HG03135 (cell line): ENCODE results near the gene CCL27.

ENCODE experiments used
- ATAC-seq: cut with Tn5 transposase; IDR thresholded peaks from one replicate; pipeline ENCODE4 v1.9.1; 2021; ENCODE audit warnings: mild to moderate bottlenecking, moderate library complexity; ENCODE audit not compliant: unreplicated experiment

The CCL27 gene

DNA sequence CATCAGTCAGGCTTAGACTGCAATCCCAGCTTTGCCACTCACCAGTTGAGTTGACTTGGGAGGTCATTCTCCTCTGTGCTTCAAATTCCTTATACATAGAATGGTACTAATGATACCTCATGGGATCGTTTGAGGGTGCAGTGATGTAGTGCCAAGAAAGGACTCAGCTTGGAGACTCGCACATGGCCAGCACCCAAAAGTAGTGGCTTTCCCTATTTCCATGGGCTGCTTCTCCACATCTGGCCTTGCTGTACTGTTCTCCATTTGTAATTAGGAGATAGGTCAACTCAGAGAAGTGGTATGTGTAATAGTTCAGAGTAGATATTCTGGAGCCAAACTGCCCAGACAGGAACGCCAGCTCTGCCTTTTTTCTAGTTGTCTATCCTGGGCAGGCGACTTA is 23.1 kb upstream of the CCL27 start:
- no peak for ATAC-seq

DNA sequence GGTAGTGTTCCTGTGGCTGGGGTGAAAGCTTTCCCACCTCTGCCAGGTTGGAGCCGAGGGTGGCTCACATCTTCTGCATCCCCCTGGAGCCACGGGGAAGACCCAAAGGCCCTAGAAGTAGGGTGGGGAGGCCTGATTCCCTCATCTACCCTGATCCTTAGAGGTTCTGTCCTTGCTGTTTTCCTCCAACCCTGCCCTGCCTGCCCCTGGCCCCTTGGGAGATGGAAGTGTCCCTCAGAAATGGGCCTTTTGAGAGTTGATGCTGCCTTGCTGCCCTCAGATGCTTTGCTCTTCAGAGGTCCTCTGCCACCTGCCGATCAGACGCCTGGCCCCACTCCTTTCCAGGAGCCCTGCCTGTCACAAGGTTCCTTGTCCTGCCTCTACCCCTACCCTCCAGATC is 22.4 kb upstream of the CCL27 start:
- ATAC-seq = no peak

DNA sequence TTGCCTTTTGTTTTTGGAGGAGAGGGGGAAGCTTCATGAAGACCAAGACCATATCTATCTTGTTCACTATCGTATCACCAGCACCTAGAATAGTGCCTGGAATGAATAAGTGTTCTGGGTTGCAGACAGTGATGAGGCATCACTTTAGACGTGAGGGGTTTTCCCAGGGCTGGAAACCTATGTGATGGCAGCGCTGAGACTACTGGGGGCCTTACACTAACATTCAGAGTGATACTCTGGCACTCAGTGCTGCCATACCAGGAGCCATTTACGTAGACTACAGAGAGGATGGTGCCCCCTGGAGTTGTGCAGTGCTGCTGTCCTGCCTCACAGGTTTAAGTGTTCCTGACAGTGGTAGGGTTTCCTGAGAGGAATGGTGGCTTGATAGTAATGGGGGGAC is 21.7 kb upstream of the CCL27 start:
- ATAC-seq = no peak

DNA sequence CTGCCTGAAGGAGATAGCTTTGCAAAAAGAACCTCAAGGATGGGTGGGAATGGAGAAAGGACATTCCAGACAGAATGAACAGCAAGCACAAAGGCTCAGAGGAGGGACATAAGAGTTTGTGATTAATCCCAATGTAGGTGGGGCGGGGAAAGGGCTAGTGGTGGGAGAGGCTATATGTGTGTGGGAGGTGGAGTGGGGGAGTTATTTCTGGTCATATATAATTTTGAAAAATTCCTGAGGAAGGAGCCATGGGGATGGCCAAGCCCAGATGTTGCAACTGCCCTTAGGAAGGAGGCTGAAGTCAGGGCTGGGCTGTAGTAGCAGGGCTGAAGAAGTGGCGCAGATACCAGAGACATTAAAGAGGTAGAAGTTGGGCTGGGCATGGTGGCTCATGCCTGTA is 13.4 kb upstream of the CCL27 start:
- ATAC-seq = no peak

DNA sequence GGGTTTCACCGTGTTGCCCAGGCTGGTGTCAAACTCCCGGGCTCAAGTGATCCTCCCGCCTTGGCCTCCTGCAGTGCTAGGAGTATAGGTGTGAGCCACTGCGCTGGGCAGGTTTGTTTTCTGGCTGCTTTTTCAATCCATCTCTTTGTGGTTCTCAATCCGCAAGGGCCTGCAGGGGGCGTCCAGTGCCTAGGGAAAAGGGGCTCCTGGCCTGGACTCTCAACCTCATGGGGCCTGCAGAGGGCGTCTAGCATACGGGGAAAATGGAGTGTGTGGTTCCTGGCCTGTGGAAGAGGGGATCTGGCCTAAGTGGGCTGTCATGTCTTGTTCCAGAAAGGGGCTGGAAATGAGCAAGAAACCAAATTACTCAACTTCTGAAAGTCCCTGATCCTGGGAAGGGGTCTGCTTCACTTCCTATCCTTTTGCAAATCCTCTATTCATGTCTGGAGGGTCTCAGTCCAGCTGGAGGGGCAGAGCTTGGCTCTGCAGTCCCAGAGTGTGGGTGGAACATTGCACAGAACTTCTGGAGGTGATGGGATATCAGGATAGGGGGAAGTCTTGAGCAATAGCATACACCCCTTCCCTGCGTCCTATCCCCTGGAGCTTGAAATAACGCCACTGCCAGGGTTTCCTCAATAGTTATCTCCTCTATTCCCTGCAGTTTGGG is 12.7 kb upstream of the CCL27 start:
- no peak for ATAC-seq

DNA sequence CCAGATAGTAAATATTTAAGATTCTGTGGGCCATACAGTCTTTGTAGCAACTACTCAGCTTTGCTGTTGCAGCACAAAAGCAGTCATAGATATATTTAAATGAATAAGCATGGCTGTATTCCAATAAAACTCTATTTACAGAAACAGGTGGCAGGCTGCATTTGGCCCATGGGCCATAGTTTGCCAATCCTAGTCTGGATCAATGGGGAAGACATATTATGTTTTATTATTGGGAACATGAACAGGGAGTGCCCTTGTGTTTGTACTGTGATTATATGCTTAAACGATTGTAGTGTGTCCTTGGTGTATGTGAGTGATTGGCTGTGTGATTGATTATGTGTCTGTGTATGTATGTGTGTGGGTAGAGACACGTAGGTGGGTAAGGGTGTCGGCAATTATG is 12.0 kb upstream of the CCL27 start:
- no peak for ATAC-seq

DNA sequence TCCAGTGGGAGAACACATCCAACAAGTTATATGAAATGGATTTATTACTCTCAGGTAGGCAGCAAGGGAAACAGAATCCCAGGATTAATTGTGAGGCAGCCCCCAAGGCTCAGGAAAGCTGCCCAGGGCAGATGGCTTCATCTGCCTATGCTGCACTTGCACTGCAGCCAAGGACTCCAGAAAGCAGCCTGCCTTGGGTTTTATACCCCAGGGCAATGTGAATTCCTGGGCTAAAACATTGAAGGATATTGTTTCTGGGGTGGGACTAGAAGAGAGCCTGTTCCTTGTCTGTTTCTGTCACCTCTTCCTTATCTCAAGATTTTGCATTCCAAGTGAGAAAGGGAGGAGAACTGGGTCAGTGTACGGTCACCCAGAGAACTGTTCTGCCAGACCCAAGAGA is 8.8 kb upstream of the CCL27 start:
- no peak for ATAC-seq

DNA sequence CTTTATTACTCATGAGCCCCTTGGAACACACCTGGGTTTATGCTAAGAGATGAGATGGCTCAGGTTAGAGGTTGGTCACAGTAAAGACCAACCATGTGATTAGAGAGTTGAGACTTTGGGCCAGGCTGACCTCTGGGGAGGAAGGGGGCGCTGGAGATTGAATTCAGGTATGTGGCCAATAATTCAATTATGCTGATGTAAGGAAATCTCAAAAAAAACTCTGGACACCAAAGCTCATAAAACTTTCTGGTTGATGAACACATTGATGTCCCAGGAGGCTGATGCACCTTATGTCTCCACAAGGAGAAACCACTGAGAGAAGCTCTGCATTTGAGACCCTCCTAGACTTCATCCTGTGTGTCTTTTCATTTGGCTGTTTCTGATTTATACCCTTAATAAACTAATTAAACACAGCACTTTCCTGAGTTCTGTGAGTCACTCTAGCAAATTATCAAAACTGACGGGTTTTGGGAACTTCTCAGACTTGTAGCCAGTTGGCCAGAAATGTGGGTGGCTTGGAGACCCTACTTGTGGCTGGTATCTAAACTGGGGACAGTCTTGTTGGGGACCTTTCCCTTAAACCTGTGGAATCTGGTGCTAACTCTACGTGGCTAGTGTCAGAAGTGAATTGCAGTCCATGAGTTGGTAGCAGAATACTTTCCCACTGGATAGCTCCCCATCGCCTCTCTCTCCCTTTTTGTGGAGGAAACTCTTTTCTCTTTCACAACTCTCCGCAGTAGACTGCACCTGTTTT is 7.5 kb upstream of the CCL27 start:
- ATAC-seq = no peak

DNA sequence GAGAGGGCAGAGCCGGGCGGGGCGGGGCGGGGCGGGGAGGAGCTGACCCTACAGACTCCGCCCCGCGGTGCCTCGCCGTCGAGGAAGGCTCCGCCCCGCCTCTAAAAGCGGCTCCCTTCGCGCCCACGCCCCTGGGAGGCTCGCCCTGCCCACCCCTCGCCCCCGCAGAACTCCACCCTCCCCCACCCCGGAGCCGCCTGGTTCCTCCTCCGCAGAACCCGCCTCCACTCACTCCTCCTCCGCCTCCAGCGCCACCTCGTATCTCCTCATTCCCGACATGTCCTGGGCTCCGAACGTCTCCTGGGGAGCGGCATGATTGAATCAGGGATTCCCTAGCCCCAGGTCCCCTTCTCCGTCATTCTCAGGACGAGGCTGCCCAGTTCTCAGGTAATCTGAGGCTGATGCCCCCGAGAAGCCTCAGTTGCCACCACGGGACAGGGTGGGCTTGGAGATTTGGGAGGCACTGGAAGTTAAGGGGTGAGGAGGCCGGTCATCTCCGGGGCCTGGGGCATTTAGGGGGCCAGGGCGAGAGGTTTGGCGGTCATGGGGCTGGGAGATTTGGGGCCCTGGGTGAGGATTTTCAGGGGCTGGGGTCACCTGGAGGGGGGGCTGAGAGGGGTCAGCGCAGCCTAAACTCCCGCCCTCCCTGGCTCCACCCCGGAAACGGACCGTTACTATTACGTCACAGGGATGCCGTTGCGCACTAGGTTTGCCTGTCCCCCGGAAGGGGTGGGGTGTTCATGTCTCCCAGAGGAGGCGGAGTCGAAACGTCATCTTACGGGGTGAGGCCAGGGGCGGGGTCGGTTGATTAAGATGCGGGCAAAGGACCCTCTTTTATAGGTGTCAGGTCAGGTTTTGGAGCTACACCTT is 3.2 kb upstream of the CCL27 start:
- peak; percentile 50 for ATAC-seq

DNA sequence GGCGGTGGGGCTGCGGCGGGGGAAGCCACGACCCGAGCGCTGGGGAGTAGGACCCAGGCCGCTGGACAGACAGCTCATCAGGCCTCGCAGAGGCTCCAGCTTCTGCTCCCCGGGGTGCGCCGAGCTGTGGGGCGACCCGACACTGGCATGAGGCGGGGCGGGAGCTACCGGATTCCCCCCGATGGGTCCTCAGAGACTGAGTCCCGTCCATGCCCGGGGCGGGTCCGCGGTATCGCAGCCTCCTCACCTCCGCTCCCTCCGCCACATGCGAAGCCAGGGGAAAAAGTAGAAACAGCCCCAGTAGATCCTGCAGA is 2.6 kb upstream of the CCL27 start:
- ATAC-seq = peak; percentile 14

DNA sequence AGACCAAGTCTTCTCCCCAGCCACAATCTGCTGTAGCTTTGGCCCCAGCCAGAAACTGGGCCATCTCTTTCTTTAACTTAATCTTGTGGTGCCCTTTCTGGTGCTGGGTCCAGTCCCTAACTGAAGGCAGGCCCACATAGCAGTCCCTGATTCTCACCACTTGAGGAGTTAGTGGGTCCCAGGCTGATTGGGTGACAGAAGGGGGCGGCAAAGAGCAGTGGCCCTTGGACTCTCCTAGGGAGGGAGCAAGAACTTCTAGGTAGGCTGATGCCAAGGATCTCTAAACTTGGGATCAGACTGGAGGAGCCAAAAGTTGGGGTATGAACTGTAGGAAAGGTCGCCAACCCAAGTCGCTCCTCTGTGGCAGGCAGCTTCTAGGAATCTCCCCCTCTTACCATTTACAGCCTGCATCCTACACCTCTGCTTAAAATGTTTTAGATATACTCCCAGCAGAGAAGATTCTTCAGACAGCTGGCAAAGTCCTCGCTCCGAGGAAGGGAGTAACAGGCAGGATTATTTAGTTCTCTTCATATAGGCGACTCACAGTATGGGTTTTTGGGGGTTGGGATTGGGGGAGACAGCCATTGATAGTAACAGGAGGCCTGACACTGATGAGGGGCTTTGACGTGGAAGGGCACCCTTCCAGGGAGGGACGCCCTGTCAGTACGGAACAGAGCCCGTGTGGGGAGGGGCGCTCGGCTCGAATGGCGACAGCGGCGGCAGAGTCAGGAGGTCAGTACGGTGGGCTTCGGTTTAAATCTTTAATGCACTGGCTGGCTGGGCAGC is 2.0 kb upstream of the CCL27 start:
- ATAC-seq = peak; percentile 65

DNA sequence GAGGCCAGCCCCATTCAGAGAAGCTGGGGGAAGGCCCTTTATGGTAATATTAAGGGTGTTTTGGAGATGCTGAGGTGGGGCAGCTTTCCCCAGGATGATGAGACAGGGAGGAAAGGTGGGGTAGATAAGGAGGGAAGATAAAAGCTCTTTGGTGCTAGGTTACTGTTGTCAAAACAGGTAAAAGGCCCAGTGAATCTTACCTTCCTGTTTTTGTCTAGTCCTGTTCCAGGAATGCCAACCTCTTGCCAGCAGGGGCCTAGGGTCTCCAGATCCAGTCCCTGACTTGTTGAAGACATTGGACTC is 797 bp upstream of the CCL27 start:
- no peak for ATAC-seq

DNA sequence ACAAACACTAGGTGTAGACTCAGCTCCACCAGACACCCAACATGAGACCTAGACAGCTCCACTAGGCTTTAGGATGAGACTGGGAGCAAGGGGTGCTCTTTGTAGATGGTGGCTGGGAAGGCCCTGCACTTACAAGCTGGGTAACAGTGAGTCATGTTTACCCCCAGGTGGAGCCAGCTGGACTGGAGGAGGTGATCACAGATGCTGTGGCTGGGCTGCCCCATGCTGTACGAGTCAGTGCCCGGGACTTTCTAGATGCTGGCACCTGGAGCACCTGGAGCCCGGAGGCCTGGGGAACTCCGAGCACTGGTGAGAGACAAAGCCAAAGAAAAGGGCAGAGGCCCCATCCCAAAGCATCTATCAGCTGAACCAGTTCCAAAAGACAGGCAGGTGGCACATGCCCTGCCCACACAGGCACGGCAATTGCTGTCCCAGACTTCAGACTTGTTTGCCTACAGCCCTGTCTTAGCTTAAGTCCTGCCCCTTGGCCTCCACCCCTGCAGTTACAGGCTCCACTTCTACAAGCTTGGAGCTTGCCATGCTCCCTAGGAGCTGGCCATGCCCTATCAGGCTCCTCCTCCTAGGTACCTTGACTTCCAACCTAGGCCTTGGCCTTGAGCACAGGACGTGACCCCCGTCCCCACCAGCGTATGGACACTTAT is 2.7 kb downstream of the CCL27 start:
- ATAC-seq = no peak

DNA sequence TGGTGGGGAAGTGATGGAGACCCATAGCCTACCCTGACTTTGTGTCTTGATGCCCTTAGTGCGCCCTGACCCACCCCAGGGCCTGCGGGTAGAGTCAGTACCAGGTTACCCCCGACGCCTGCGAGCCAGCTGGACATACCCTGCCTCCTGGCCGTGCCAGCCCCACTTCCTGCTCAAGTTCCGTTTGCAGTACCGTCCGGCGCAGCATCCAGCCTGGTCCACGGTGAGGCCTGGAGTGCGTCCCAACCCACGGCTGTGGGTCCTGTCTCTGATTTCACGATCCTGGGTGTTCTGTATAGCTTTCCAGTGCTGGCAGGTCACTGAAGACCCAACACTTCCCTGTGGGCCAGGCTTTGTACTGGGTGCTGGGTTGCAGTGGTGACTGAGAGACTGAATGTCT is 4.0 kb downstream of the CCL27 start:
- ATAC-seq = no peak

DNA sequence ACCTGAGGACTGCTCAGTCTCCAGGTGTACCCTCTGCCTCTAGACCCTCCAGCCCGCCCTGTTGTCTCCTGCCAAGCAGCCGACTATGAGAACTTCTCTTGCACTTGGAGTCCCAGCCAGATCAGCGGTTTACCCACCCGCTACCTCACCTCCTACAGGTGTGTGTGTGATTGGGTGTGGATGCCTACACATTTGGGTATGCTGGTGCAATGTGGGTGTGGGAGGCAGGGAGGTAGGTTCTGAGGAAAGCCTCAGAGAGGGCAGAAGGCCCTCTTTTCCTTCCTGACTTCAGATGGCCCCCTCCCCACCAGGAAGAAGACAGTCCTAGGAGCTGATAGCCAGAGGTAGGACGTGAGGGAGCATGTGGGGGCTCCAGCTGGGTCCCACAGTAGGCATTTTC is 5.5 kb downstream of the CCL27 start:
- no peak for ATAC-seq

DNA sequence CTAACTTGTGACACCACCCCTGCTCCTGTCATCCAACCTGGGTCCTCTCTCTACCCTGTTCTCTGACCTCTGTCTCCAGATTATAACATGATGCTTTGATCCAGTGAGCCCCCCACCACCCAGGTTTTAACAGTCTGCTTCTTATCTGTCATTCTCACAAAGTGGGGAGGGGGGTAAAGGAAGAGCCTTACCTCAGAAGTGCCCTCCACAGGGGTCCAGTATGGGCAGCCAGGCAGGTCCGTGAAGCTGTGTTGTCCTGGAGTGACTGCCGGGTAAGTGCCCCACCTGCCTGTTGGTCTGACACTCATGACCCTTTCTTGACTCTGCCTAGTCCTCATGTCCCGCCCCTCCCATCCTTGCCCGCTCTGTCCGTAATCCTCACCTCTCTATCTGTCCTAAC is 7.1 kb downstream of the CCL27 start:
- ATAC-seq = no peak

DNA sequence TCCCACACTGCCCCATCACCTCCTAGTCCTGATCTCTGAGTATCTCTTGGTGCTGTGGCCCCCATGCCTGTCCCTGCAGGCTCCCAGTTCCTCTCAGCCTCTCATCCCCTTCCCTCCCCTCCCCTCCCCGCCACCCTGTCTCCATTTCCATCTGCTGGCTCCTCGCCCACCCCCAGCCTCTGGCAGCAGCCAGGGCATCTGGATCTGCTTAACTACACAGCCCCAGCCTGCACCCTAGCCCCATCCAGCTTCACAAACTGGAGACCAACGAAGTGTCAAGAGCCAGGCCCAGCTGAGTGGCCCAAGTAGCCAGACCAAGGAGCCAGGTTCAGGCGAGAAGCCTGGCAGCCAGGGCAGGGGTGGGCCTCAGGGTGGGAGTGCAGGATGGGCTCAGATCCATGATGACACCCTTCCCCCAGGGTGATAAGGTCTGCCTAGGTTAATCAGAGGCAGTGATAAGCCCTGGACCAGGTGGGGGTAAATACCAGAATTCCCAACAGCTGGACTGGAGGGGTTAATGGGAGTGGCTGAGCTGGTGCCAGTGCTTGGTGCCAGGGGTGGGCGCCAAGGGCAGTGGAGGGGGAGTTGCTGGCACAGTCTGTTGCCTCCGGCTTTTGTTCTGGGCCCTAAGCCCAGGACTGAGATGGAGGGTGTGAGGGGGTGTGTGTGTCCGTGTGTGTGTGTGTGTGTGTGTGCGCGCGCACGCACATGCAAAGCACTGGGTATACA is 8.0 kb downstream of the CCL27 start:
- no peak for ATAC-seq

DNA sequence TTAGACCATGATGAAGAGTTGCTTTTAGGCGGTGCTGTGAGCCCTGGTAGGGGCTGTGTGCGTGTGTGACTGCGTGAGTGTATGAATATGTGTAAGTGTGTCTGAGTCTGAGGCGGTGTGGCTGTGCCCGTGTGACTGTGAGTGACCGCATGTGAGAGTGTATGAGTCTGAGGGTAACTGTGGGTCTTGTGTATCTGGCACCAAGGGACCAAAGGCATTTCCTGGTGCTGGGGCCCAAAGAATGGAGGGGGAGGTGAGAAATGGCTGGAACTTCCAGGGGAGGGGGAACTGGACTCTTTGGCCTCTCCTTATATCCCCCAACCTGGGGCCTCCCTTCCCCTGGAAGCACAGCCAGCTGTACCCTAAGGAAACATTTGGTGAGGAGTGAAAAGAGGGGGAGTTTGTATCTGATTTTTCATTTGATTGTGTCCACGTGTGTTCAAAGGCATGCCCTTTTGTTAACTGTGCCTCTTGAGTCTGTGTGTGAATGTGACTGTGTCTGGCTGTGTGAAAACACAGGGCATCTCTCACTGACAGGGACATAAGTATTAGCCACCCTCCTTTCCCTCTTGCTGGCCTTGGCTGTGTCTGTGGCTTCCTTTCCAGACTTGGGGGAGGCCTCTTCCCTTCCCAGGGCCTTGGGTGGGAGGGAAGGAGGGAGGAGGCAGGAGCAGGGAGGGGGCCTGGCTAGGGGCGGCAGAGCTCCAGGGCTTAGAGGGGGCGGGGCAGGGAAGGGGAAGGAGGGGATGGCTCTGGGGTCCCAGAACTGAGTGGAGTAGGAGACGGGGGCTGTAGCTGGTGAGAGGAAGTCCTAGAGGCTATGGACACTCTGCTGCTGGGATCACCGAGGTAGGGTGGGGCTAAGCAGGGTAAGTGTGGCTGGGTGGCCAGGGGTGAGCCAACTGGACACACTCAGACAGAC is 9.0 kb downstream of the CCL27 start:
- no peak for ATAC-seq

DNA sequence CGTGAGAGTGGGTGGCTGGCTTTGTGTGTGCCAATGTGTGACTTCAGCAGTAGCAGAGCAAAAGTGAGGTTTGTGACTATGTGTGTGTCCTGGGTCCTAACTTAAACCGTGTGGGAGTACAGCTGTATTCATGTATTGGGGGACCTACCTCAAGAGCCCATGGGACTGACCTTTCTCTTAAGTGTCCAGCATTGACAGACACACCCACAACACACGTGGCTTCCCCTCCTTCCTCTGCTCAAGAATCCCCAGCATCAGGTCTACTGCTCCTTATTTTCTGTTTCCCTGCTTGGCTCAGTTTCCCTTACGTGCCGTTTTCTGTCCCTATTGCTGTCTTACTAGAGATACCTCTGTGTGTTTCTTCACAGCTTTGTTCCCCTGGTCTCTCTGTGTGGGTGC is 9.9 kb downstream of the CCL27 start:
- no peak for ATAC-seq
